ENCODE measurements around the gene UBE3D.

The UBE3D gene

GRCh38 chr6:82878812-82879211 is 186.8 kb downstream of the UBE3D start:
- TF ChIP-seq CTCF (conservative IDR thresholded peaks at IDR 0.05; ENCODE audit: low read length) = no peak
- peak; percentile 32 for DNase-seq (ENCODE audit: low read depth)

GRCh38 chr6:82877213-82878195 is 188.1 kb downstream of the UBE3D start:
- DNase-seq (ENCODE audit: low read depth) = peak; percentile 55
- TF ChIP-seq CTCF (conservative IDR thresholded peaks at IDR 0.05; ENCODE audit: low read length) = no peak
- no peak overlapping the region for H3K4me3 ChIP-seq (ENCODE audit: low read length)

More at GRCh38 chr6:82878812-82879211, 186.8 kb downstream of the UBE3D start:
- no peak overlapping the region for H3K4me3 ChIP-seq (ENCODE audit: low read length)

GRCh38 chr6:82875573-82876185 is 190.0 kb downstream of the UBE3D start:
- peak; percentile 61 for DNase-seq (ENCODE audit: low read depth)
- no peak for TF ChIP-seq CTCF (conservative IDR thresholded peaks at IDR 0.05; ENCODE audit: low read length)
- H3K4me3 ChIP-seq (ENCODE audit: low read length) = no peak overlapping the region

- TF ChIP-seq CTCF (conservative IDR thresholded peaks at IDR 0.05; ENCODE audit: low read length) = no peak
Observed at GRCh38 chr6:82874867-82875266, 190.8 kb downstream of the UBE3D start.

GRCh38 chr6:82872185-82872584 is 193.5 kb downstream of the UBE3D start:
- no peak overlapping the region for H3K4me3 ChIP-seq (ENCODE audit: low read length)
- no peak for TF ChIP-seq CTCF (conservative IDR thresholded peaks at IDR 0.05; ENCODE audit: low read length)
- DNase-seq (ENCODE audit: low read depth) = no peak

More at GRCh38 chr6:82874867-82875266, 190.8 kb downstream of the UBE3D start:
- DNase-seq (ENCODE audit: low read depth) = no peak
- H3K4me3 ChIP-seq (ENCODE audit: low read length) = no peak overlapping the region

GRCh38 chr6:82870582-82871172 is 195.0 kb downstream of the UBE3D start:
- no peak overlapping the region for H3K4me3 ChIP-seq (ENCODE audit: low read length)
- no peak for TF ChIP-seq CTCF (conservative IDR thresholded peaks at IDR 0.05; ENCODE audit: low read length)
- no peak for DNase-seq (ENCODE audit: low read depth)
